Measurements from ENCODE around the gene CPZ. TPM values are rescaled to one million over a fixed set of nuclear protein-coding genes. Genes with fewer than 3 reads are reported as not detected.
A peak's percentile ranks its signal among the peaks of the same experiment; 100 is the strongest.

The CPZ gene
- total RNA-seq, 1 experiment from 2014 or later, result not detected

DNA sequence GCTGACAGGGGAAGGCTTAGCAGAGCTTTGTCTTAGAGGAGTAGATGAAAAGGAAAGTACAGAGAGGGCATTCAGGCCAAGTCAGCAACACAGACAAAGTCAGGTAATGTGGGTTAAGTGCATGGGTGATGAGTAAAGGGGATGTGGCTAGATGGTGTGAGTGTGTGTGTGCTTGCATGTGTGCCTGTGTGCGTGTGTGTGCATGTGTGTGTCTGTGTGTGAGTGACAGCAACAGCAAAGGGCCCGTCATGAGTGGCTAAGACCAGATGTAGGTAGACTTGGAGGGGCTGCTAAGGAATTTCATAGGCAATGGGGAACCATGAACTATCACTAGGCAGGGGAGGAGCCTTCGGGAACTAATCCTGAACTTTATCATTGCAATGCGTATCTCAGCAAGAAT is 14.6 kb upstream of the CPZ start:
- no peak overlapping the region for H3K4me3 Mint-ChIP-seq (ENCODE audit: low read depth, unreplicated experiment)
- no peak for DNase-seq
- intact Hi-C loops (cut with micrococcal nuclease; ENCODE audit: unreplicated experiment), result no loop called here
- peaks cover 70% of the 10 kb centered on the region for H3K27me3 Mint-ChIP-seq (ENCODE audit: unreplicated experiment)
- H3K27ac Mint-ChIP-seq (ENCODE audit: unreplicated experiment), result no peak overlapping the region
- TF ChIP-seq, protein P1, sequence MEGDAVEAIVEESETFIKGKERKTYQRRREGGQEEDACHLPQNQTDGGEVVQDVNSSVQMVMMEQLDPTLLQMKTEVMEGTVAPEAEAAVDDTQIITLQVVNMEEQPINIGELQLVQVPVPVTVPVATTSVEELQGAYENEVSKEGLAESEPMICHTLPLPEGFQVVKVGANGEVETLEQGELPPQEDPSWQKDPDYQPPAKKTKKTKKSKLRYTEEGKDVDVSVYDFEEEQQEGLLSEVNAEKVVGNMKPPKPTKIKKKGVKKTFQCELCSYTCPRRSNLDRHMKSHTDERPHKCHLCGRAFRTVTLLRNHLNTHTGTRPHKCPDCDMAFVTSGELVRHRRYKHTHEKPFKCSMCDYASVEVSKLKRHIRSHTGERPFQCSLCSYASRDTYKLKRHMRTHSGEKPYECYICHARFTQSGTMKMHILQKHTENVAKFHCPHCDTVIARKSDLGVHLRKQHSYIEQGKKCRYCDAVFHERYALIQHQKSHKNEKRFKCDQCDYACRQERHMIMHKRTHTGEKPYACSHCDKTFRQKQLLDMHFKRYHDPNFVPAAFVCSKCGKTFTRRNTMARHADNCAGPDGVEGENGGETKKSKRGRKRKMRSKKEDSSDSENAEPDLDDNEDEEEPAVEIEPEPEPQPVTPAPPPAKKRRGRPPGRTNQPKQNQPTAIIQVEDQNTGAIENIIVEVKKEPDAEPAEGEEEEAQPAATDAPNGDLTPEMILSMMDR (IDR thresholded peaks at IDR 0.05; ENCODE audit: unreplicated experiment), result no peak
- no TSS peak for BruUV-seq (replicated peaks)
- CTCF ChIA-PET, result no interaction called here
- no peaks in the 10 kb centered on the region for H3K4me1 Mint-ChIP-seq (ENCODE audit: low read depth, unreplicated experiment)
- peaks cover 9% of the 10 kb centered on the region for H3K36me3 Mint-ChIP-seq (ENCODE audit: insufficient read depth, unreplicated experiment)
- no peaks in the 10 kb centered on the region for H3K9me3 Mint-ChIP-seq (ENCODE audit: low read depth, unreplicated experiment)

DNA sequence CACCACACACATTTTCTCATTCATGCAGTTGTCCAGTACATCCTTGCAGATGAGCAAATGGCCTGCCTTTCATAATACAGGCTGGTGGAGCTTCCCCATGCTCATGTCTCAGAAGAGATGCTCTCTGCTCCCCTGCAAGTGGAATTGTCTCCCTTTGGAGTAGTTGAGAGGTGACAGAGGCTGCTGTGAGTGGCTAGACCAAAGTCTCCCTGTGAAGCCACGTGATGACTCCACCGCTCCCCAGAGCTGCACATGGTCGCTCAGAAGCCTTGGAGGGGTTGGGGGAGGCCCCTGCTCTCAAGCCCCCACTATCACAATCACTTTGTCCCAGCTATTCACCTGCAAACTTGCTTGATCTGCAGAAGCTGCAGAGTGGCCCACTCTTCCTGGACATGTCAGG is 13.8 kb upstream of the CPZ start:
- TF ChIP-seq, protein P1 (IDR thresholded peaks at IDR 0.05; ENCODE audit: unreplicated experiment), result no peak
- Mint-ChIP-seq H3K4me3 (ENCODE audit: low read depth, unreplicated experiment) (no peak overlapping the region), H3K36me3 (ENCODE audit: insufficient read depth, unreplicated experiment) (peaks cover 9% of the 10 kb centered on the region), H3K27me3 (ENCODE audit: unreplicated experiment) (peaks cover 70% of the 10 kb centered on the region), H3K9me3 (ENCODE audit: low read depth, unreplicated experiment) (no peaks in the 10 kb centered on the region), H3K4me1 (ENCODE audit: low read depth, unreplicated experiment) (no peaks in the 10 kb centered on the region), H3K27ac (ENCODE audit: unreplicated experiment) (no peak overlapping the region)
- CTCF ChIA-PET, result no interaction called here
- no peak for DNase-seq
- intact Hi-C loops (cut with micrococcal nuclease; ENCODE audit: unreplicated experiment), result no loop called here
- BruUV-seq (replicated peaks), result no TSS peak

DNA sequence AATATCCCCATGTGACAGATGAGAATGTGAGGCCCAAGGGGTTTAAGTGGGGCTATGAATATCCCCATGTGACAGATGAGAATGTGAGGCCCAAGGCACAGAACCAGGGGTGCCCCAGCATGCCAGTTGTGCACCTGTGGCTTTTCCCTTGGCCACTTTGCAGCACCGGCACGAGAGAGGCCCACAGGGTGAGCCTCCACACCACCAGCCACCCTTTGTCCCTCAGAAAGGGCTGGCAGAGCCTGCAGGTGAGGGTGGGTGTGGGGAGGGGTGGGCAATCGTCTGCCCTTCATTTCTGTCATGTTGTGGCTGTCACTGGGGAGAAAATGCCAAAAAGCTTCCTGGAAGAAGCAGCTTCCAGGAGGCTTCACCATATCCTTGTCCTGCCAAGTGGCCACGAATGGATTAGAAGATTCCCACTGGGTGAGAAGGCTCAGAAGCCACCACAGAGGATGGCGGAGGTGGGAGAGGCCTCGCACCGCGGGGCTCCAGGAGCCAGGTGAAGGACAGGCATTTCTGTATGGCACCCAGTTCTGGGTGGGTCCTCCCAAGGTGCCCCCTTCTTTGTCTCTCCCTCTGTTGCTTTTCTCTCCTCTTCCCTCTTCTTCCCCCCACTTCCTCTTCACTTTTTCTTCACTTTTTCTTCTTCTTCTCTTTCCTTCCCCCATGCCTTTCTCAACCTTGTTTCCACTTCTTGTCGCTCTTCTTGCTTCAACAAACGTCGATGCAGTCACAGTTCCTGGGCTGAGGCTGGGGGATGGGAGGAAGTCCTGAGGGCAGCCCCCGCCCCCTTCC is 12.8 kb upstream of the CPZ start:
- Mint-ChIP-seq H3K9me3 (ENCODE audit: low read depth, unreplicated experiment) (no peaks in the 10 kb centered on the region), H3K4me3 (ENCODE audit: low read depth, unreplicated experiment) (no peak overlapping the region), H3K27ac (ENCODE audit: unreplicated experiment) (no peak overlapping the region), H3K27me3 (ENCODE audit: unreplicated experiment) (peaks cover 80% of the 10 kb centered on the region), H3K4me1 (ENCODE audit: low read depth, unreplicated experiment) (no peaks in the 10 kb centered on the region), H3K36me3 (ENCODE audit: insufficient read depth, unreplicated experiment) (peaks cover 9% of the 10 kb centered on the region)
- DNase-seq, result no peak
- intact Hi-C loops (cut with micrococcal nuclease; ENCODE audit: unreplicated experiment), result loop anchor here (10.0 kb wide), 1 partner anchor 395 kb away; no protein-coding TSS in a partner anchor
- BruUV-seq (replicated peaks), result no TSS peak
- CTCF ChIA-PET, result no interaction called here
- TF ChIP-seq, protein P1 (IDR thresholded peaks at IDR 0.05; ENCODE audit: unreplicated experiment), result no peak

DNA sequence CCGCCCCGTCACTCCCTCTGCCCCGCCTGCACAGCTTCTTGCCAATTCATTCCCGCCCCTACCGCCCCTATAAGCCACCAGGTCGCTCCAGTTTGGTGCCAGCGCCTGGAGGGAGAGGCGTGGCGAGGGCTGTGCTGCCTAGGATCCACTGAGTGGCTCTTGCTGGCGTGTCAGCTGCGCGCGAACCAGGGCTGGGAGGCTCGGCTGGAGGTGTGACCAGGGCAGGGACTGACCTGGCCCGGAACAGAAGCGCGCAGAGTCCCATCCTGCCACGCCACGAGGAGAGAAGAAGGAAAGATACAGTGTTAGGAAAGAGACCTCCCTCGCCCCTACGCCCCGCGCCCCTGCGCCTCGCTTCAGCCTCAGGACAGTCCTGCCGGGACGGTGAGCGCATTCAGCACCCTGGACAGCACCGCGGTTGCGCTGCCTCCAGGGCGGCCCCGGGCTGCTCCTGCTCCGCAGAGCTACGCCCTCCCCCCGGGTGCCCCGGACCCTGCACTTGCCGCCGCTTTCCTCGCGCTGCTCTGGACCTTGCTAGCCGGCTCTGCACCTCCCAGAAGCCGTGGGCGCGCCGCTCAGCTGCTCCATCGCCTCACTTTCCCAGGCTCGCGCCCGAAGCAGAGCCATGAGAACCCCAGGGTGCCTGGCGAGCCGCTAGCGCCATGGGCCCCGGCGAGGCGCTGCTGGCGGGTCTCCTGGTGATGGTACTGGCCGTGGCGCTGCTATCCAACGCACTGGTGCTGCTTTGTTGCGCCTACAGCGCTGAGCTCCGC is 12.1 kb upstream of the CPZ start, which contains the start of gene GPR78:
Gene GPR78 (plus strand): TSS at position 72 of the 773 bp plus-strand sequence. CDS start 591 bp downstream, at position 663.
- no peaks in the 10 kb centered on the region for H3K9me3 Mint-ChIP-seq (ENCODE audit: low read depth, unreplicated experiment)
- TF ChIP-seq, protein P1 (IDR thresholded peaks at IDR 0.05; ENCODE audit: unreplicated experiment), result no peak
- H3K4me1 Mint-ChIP-seq (ENCODE audit: low read depth, unreplicated experiment), result no peaks in the 10 kb centered on the region
- no peak within 1 kb of the TSS for H3K27ac Mint-ChIP-seq (ENCODE audit: unreplicated experiment)
- intact Hi-C loops (cut with micrococcal nuclease; ENCODE audit: unreplicated experiment), result loop anchor here (10.0 kb wide), 1 partner anchor 396 kb away; no protein-coding TSS in a partner anchor
- no TSS peak for BruUV-seq (replicated peaks)
- no peak within 1 kb of the TSS for H3K4me3 Mint-ChIP-seq (ENCODE audit: low read depth, unreplicated experiment)
- H3K36me3 Mint-ChIP-seq (ENCODE audit: insufficient read depth, unreplicated experiment), result peaks cover 9% of the 10 kb centered on the region
- CTCF ChIA-PET, result no interaction called here
- DNase-seq, result peak; percentile 68
- peaks cover 86% of the 10 kb centered on the region for H3K27me3 Mint-ChIP-seq (ENCODE audit: unreplicated experiment)

Data from Calu3 (cell line).